H7 (cell line): ENCODE data around the gene TULP3. TPM values are rescaled to one million over a fixed set of nuclear protein-coding genes. Genes with fewer than 3 reads are reported as not detected.
A peak's percentile ranks its signal among the peaks of the same experiment; 100 is the strongest.

Source experiments
- DNase-seq: peaks from one replicate; pipeline ENCODE4 v3.0.0; 2012
- H3K27me3 ChIP-seq: 2 replicates; pipeline ENCODE4 v1.6.0; 2011; ENCODE audit warnings: mild to moderate bottlenecking, low read length; ENCODE audit not compliant: control insufficient read depth, insufficient read depth
- H3K36me3 ChIP-seq: replicated peaks from 2 replicates; pipeline ENCODE4 v1.5.1; 2011; ENCODE audit warnings: low read length; ENCODE audit not compliant: control insufficient read depth, insufficient read depth
- H3K4me3 ChIP-seq: 2 replicates; pipeline ENCODE4 v1.5.1; 2011; ENCODE audit warnings: low read depth, mild to moderate bottlenecking, control low read depth, low read length, moderate library complexity; ENCODE audit not compliant: insufficient read depth
- total RNA-seq: library from RNA; depleted of rRNA; stranded (reverse); fragments of >200 nt; shearing (Covaris generic); gene quantifications from 2 replicates; pipeline ENCODE4 v1.2.3, GENCODE V29; 2014

The TULP3 gene
- total RNA-seq, 1 experiment from 2014 or later = 20.2 TPM

DNA sequence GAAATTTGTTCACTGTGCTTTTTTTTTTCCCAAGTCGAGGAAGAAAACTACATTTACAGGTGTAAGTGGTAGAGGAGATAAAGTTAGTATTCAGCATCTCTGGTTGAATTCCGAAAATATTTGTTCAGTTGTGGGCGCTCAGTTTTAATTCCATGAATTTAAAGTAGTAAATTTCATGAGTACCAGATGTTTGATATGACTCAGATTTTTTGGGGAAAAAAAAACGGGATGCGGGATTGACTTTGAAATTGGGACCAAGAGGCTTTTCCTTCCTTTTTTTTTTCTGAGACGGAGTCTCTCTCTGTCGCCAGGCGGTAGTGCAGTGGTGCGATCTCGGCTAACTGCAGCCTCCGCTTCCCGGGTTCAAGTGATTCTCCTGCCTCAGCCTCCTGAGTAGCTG lies 1.6 kb downstream of the TULP3 start:
- Histone ChIP-seq H3K4me3 (no peak overlapping the region), H3K27me3 (no peaks in the 10 kb centered on the region), H3K36me3 (peaks cover 8% of the 10 kb centered on the region)
- no peak for DNase-seq

DNA sequence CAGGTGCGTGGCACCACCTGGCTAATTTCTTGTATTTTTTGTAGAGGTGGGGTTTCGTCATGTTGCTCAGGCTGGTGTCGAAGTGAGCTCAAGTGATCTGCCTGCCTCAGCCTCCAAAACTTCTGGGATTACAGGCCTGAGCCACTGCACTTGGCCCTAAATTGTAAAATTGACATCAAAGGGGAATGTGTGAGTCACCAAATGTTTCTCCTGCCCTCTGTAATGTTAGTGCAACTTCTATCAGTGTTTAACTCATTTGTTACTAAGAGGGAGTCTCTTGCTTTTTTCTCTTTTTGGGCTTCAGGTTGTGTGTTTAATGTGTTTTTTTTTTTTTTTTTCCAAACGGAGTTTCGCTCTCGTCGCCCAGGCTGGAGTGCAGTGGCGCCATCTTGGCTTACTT lies 2.3 kb downstream of the TULP3 start:
- no peak for DNase-seq
- H3K36me3 ChIP-seq = peaks cover 2% of the 10 kb centered on the region
- no peak overlapping the region for H3K4me3 ChIP-seq
- no peaks in the 10 kb centered on the region for H3K27me3 ChIP-seq

DNA sequence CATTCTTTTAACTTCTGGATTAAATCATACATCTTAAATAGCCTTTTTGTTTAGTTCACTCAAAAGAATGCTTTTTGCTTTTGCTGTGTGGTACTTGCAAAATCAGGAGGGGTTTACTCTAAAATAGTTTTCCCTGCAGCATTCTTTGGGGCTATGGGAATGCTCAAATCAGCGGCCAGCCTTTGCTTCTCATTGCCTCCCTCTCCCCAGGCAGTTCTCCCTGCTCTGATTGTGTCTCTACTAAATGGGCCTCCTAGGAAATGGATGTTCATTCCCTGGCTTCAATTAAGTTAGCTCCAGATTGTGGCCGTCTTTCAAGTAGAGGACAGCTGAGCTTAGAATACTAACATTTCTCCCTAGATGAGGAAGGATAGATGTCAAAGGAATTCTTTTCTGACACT lies 4.4 kb downstream of the TULP3 start:
- H3K4me3 ChIP-seq = no peak overlapping the region
- no peak for DNase-seq
- H3K27me3 ChIP-seq = no peaks in the 10 kb centered on the region
- H3K36me3 ChIP-seq = no peaks in the 10 kb centered on the region

DNA sequence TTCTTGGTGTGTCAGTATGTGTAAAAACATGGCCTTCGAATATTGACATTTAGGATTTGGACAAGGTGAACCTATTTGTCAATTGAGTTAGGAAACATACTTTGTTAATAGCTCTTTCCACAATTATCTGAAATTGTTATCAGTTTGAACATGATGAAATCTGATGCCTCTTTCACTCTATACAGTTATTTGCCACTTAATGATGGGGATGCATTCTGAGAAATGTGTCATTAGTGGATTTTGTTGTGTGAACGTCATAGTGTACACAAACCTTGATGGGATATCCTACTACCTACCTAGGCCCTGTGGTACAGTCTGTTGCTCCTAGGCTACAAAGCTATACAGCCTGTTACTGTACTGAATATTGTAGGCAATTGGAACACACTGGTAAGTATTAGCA lies 4.8 kb downstream of the TULP3 start:
- no peak for DNase-seq

DNA sequence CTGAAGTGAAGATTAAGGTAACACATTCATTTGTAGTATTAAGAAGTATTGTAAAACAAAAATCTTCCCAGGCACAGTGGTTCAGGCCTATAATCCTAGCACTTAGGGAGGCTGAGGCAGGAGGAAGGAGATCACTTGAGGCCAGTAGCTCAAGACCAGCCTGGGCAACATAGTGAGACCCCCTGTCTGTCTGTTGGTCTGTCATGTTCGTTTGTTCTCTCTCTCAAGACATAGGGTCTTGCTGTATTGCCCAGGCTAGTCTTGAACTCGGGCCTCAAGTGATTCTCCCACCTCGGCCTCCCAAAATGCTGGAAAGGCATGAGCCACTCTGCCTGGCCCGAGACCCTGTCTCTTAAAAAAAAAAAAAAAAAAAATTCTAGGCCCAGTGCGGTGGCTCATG lies 6.7 kb downstream of the TULP3 start:
- Histone ChIP-seq H3K36me3 (no peaks in the 10 kb centered on the region), H3K4me3 (no peak overlapping the region), H3K27me3 (no peaks in the 10 kb centered on the region)
- no peak for DNase-seq

More for the DNA sequence above, 4.8 kb downstream of the TULP3 start:
- no peaks in the 10 kb centered on the region for H3K27me3 ChIP-seq
- no peak overlapping the region for H3K4me3 ChIP-seq
- H3K36me3 ChIP-seq = no peaks in the 10 kb centered on the region

DNA sequence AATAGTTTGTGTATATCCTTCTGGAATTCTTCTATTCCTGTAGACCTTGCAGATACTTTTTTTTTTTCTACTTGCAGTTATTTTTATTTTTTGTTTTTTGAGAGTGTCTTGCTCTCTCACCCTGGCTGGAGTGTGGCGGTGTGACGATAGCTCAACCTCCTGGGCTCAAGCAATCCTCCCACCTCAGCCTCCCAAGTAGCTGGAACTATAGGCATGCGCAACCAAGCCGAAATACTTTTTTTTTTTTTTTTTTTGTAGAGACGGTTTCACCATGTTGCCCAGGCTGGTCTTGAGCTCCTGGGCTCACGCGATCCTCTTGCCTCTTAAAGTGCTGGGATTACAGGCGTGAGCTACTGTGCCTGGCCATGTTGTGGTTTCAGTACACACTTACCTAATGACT lies 10.0 kb downstream of the TULP3 start:
- Histone ChIP-seq H3K36me3 (no peaks in the 10 kb centered on the region), H3K27me3 (no peaks in the 10 kb centered on the region), H3K4me3 (no peak overlapping the region)
- no peak for DNase-seq

DNA sequence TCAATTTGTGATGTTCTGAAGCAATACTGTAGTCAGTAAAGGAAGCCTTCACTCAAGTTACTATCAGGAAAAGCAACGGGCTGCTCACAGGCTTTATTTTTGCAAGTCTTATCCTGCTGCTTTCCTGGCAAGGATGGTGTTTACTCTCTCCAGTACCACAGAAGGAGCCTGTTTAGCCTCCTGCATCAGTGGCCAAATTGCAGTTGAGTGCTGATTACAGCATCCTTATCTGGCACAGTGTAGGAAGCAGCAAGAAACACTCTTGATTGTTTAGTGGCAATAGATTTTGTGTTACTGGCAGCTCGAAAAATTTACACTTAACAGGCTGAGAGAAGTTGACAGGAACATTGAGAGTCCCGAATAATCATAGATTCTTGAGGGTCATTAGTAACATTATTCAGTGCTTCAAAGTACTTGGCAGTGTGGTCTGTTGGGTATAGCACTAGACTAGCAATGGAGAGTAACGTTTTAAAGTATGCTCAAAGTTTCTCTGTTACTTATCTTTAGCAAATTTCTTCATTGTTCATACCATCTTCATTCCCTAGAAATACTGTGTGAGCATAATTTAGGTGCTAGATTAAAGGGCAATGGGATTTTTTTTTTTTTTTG lies 11.7 kb downstream of the TULP3 start:
- H3K36me3 ChIP-seq = no peaks in the 10 kb centered on the region
- peak; percentile 37 for DNase-seq

DNA sequence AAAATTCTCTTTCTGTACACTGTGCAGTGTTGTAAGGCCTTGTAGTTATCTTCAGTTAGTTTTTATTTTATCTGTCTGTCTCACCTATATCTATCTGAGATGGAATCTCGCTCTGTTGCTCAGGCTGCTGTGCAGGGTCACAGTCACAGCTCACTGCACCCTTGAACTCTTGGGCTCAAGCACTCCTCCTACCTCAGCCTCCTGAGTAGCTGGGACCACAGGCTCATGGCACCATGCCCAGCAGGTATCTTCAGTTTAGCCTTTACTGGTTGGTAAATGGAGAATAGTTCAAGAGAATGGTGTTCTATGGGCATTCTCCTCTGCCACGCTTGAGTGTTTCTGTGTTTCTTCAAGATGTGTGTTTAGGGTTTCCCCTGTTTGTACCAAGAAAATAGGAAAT lies 13.6 kb downstream of the TULP3 start:
- no peaks in the 10 kb centered on the region for H3K36me3 ChIP-seq
- no peak for DNase-seq
- no peak overlapping the region for H3K4me3 ChIP-seq
- no peaks in the 10 kb centered on the region for H3K27me3 ChIP-seq

More for the DNA sequence above, 11.7 kb downstream of the TULP3 start:
- Histone ChIP-seq H3K4me3 (no peak overlapping the region), H3K27me3 (no peaks in the 10 kb centered on the region)

DNA sequence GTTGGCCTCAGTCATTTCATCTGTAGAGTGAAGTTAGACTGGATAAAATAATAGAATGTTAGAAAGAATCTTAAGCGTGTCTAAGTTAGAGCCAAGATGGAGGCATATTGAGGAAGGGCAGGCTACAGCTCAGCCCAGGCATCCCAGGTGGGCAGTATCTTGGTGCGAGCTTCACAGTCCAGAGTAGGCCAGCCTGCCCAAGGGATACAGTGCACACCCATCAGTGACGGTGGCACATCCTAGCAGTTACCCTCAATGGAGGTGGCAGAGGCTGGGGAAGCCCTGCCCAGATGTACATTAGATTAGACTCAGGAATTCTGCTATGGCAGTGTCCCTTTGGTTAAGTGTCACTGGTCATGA lies 21.5 kb downstream of the TULP3 start:
- no peaks in the 10 kb centered on the region for H3K36me3 ChIP-seq
- H3K4me3 ChIP-seq = no peak overlapping the region
- DNase-seq = no peak
- no peaks in the 10 kb centered on the region for H3K27me3 ChIP-seq

DNA sequence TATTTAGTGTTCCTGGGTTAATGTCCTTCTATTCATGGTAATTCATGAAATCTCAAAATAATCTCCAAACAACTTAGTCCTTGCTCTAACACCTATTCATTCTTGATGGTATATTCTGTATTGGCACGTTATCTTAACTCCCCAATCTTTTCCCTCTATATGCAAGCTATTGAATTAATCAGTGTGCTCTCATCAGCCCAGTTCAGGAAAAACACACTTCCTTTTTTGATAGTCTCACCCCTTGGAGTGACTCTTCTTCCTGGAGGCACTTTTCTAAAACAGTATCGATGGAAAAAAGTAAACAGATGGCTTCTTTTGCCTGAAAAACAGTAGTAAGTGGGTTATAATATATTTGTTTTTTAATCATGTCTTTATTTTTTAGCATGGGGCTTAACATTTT lies 28.6 kb downstream of the TULP3 start:
- Histone ChIP-seq H3K36me3 (no peaks in the 10 kb centered on the region), H3K27me3 (no peaks in the 10 kb centered on the region), H3K4me3 (no peak overlapping the region)
- no peak for DNase-seq

DNA sequence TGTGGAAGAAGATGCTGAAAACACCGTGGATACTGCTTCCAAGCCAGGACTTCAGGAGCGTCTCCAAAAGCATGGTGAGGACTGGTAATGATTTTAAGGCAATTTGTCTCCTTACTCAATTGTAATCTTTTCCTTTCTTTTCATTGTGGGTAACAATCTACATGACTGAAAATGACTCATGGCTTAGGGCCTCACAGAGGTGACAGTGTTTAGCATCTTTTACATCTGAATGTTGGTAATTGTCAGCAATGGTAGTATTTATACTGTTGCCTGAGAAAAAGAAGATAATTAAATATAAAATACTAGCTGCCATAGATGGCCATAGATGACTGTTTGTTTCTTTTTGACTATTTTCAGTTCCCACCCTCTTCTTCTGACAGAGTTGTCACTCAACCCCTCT lies 31.6 kb downstream of the TULP3 start:
- DNase-seq = no peak
- Histone ChIP-seq H3K27me3 (no peaks in the 10 kb centered on the region), H3K36me3 (no peaks in the 10 kb centered on the region), H3K4me3 (no peak overlapping the region)

DNA sequence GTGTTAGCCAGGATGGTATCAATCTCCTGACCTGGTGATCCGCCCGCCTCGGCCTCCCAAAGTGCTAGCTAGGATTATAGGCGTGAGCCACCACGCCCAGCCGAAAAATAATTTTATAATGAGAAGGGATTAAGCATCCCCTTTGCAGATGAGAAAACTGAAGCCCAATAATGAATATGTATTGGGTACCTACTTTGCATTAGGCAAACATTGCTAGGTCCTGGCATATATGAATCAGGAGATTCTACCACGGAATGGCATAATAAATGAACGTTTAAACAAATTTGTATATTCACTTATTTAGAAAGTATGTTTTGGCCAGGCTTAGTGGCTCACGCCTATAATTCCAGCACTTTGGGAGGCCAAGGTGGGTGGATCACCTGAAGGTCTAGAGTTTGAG lies 32.4 kb downstream of the TULP3 start:
- Histone ChIP-seq H3K36me3 (no peaks in the 10 kb centered on the region), H3K4me3 (no peak overlapping the region), H3K27me3 (no peaks in the 10 kb centered on the region)
- DNase-seq = no peak

DNA sequence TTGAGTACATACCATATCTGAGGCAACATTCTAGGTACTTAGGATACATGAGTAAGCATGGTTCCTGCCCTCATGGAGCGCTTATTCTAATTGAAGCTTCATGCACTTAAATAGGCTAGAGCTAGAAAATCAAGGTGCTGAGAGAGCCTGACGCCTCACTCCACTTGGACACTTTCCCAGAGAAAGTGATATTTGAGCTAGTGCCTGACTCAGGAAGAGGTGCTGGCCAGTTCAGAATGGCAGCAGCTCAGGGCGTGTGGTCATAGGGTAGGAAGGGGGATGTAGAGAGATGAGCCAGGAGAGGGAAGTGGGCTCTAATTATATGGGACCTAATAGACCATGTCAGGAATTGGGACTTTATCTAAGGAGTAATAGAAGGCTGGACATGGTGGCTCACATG lies 33.3 kb downstream of the TULP3 start:
- Histone ChIP-seq H3K27me3 (no peaks in the 10 kb centered on the region), H3K36me3 (no peaks in the 10 kb centered on the region), H3K4me3 (no peak overlapping the region)
- no peak for DNase-seq

DNA sequence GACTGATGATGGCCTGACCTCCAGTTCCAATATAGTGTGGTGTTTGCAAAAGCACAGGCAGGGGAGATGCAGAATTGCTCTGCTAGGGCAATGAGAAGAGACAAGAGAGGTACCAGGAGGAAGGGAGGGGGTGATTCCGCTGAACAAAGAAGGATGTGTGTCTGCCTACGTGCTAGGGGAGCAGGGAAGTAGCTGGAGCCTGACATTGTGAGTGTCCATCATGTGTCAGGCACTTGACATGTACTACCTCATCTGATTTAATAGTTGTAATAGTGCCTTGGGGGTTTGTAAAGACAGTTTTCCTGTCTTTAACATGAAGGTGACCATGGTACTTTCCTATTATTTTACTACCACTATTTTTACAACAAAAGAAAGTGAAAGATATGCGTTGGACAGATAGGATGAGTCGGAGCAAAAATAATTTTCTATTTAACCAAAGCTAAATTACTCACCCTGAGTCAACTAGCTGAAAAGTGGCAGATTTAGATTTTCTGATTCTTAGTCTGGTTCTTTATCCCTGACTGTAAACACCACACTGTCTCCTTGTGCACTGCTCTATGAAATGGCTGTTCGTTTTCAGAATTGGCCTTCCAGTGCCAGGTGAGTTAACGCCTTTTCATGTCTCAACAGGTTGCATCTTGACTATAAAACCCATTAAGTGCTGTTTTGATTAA lies 34.8 kb downstream of the TULP3 start:
- no peaks in the 10 kb centered on the region for H3K36me3 ChIP-seq
- DNase-seq = no peak

DNA sequence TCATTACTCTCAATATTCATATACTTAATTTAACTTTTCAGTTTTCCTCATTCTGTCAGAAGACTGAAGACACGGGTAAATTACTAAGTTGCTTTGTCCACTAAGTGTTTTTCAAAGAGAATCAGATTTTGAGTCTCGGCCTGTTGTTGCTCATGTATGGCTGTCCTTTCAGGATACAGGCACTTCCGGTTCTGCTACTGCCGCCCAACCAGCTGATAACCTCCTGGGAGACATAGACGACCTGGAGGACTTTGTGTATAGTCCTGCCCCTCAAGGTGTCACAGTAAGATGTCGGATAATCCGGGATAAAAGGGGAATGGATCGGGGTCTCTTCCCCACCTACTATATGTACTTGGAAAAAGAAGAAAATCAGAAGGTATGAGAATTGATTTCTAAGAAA lies 40.2 kb downstream of the TULP3 start:
- Histone ChIP-seq H3K36me3 (no peaks in the 10 kb centered on the region; the same call in none of the 2 replicates), H3K4me3 (no peak overlapping the region), H3K27me3 (no peaks in the 10 kb centered on the region)
- no peak for DNase-seq

More for the DNA sequence above, 34.8 kb downstream of the TULP3 start:
- no peak overlapping the region for H3K4me3 ChIP-seq
- H3K27me3 ChIP-seq = no peaks in the 10 kb centered on the region

DNA sequence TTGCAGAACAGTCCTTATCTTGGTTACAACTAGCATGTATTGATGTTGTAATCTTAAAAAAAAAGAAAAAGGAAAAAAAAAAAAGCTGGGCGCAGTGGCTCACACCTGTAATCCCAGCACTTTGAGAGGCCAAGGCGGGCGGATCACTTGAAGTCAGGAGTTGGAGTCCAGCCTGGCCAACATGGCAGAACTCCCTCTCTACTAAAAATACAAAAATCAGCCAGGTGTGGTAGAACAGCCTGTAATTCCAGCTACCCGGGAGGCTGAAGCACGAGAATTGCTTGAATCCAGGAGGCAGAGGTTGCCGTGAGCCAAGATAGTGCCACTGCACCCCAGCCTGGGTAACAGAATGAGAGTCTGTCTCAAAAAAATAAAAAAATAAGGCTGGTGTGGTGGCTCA lies 42.9 kb downstream of the TULP3 start:
- Histone ChIP-seq H3K36me3 (no peaks in the 10 kb centered on the region; the same call in none of the 2 replicates), H3K27me3 (no peaks in the 10 kb centered on the region), H3K4me3 (no peak overlapping the region)
- DNase-seq = no peak
